ENCODE results near the gene DDN. TPM values are rescaled to one million over a fixed set of nuclear protein-coding genes. Genes with fewer than 3 reads are reported as not detected.

DDN gene
- total RNA-seq, 3 donors from 2014 or later, result under 0.01 to 0.16 TPM; not detected in 1

DNA sequence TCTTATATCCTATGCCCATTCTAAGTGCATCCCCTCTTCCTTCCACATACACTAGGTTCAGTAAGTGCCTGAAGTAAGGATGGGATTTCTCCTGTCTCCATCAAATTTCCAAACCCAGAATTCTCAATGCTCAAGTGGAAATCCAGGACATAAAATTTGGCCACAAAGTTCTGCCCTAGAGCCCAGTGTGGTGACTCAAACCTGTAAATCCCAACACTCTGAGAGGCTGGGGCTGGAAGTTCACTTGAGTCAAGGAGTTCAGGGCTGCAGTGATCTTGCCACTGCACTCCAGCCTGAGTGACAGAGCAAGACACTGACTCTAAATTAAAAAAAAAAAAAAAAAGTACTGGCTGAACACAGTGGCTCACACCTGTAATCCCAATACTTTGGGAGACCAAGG, 37.4 kb downstream of the DDN start:
- H3K27ac ChIP-seq, result no peak overlapping the region
- no peak overlapping the region for H3K4me3 ChIP-seq
- no peaks in the 10 kb centered on the region for H3K27me3 ChIP-seq
- DNase-seq (ENCODE audit: low spot score in 2 of 2), result no peak
- intact Hi-C loops (cut with DNase I; ENCODE audit: low total_unique reads), result no loop called here
- H3K36me3 ChIP-seq, result no peaks in the 10 kb centered on the region
- no peaks in the 10 kb centered on the region for H3K4me1 ChIP-seq
- no peaks in the 10 kb centered on the region for H3K9me3 ChIP-seq
- TF ChIP-seq POLR2A (IDR thresholded peaks at IDR 0.05), result no peak

DNA sequence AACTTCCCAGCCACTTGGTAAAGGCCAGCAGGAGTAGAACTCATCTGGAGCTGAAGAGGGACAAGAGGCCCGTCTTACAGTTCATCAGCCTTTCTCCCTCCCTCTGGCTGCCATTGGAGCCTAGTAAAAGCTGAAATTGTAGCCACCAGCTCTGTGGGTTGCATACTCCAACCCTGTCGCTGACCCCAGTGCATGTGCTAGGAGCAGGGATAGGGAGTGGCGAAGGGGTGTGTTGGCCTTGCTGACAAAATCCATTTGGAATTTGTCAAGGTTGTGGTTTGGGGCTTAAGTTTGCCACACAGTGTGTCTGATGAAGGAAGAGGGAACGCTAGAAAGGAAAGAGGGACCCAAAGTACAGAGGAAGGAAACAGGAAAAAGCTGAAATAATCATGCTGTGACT, 37.8 kb downstream of the DDN start:
- no peak overlapping the region for H3K4me3 ChIP-seq
- no peaks in the 10 kb centered on the region for H3K36me3 ChIP-seq
- no peak for TF ChIP-seq POLR2A (IDR thresholded peaks at IDR 0.05)
- no peak for TF ChIP-seq CTCF (IDR thresholded peaks at IDR 0.05)
- TF ChIP-seq POLR2AphosphoS5 (IDR thresholded peaks at IDR 0.05), result no peak
- no peaks in the 10 kb centered on the region for H3K27me3 ChIP-seq
- no peak overlapping the region for H3K27ac ChIP-seq
- no peaks in the 10 kb centered on the region for H3K4me1 ChIP-seq
- intact Hi-C loops (cut with DNase I; ENCODE audit: low total_unique reads), result no loop called here
- no peaks in the 10 kb centered on the region for H3K9me3 ChIP-seq
- no peak for DNase-seq (ENCODE audit: low spot score in 2 of 2)

DNA sequence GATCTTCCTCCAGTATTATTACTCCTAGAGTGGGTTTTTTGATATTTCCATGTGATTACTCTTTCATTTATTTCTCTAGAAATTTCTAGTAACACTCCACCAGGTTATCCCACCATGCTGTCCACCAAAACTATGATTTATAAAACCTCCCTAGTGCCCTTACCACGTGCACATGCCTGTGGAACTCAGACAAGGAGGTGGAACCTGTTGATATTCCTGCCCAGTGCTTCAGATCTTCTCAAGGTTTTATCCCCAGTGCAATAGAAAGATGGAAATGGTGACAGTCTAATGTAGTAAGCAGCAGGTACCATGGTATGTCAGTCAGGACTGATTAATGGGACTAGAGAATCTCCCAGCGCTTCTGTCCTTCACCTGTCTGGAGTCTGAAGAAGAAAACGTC, 38.3 kb downstream of the DDN start:
- Histone ChIP-seq H3K27me3 (no peaks in the 10 kb centered on the region), H3K9me3 (no peaks in the 10 kb centered on the region), H3K4me3 (no peak overlapping the region), H3K36me3 (no peaks in the 10 kb centered on the region), H3K4me1 (peaks cover 0 to 3% of the 10 kb centered on the region in 2 donors), H3K27ac (no peak overlapping the region)
- intact Hi-C loops (cut with DNase I; ENCODE audit: low total_unique reads), result no loop called here
- no peak for TF ChIP-seq POLR2AphosphoS5 (IDR thresholded peaks at IDR 0.05)
- no peak for TF ChIP-seq POLR2A (IDR thresholded peaks at IDR 0.05)
- TF ChIP-seq CTCF (IDR thresholded peaks at IDR 0.05), result no peak
- DNase-seq (ENCODE audit: low spot score in 2 of 2), result no peak

DNA sequence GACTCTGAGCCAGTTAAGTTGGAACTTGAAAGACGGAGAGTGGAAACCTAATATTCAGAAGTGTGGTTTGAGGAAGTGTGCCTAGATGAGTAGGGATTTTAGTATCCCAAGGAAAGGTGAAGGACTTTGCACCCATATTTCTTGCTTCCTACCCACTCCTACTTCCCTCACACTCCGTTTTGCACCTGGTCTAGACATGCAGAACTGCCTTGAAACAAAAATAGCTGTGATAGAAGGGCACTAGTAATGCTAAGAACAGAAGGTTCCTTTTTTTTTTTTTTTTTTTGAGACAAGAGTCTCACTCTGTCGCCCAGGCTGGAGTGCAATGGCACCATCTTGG, 41.2 kb downstream of the DDN start:
- Histone ChIP-seq H3K27me3 (no peaks in the 10 kb centered on the region), H3K4me1 (peaks cover 0 to 13% of the 10 kb centered on the region in 2 donors), H3K9me3 (no peaks in the 10 kb centered on the region), H3K27ac (peak overlapping the region; percentile 83 to 98), H3K36me3 (no peaks in the 10 kb centered on the region), H3K4me3 (peak overlapping the region; percentile 77 to 99 (median 98))
- TF ChIP-seq POLR2AphosphoS5 (IDR thresholded peaks at IDR 0.05), result no peak
- TF ChIP-seq CTCF (IDR thresholded peaks at IDR 0.05), result no peak
- TF ChIP-seq POLR2A (IDR thresholded peaks at IDR 0.05), result no peak
- intact Hi-C loops (cut with DNase I; ENCODE audit: low total_unique reads), result no loop called here
- DNase-seq (ENCODE audit: low spot score in 2 of 2), result no peak

DNA sequence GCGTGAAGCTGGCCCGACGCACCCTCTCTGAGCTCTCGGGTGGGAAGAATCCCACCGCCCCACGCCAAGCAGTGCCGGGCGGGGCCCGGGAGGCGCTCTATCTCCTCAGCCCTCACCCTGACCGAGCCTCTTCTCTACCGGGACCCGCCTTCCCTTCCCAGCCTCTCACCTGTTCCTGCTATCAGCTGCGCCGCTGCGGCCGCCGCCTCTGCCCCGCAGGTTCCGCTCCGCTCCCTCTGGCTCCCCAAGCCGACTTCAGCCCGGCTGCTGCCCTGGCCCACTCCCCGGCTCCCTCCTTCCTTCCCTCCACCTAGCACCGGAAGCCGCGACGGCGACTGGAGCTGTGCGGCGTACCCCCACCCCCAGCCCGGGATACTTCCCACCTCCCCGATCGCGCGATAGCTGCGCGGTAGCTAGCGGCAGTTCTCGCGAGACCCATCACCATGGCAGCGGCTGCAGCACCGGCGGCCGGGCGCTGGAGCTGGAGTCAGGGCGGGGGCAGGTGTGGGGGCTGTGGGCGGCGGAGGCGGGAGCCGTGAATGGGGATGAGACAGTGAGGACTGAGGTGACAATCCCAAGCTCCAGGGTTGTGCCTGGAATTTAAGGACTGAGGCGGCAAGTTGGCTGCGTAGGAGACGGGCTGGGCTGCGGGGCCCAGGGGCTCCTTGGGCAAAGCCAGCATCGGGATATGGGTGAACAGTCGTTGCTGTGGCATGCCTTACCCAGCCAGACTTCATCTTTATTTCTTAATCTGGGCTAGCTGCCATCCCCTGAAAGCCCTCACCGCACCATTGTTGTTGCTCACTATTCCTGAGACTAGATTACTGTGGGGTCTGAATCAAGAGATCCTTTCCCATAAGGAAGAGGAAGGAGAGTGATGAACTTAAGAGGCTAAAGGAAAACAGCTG, 41.8 kb downstream of the DDN start, which contains the start of gene ARF3:
ARF3 (minus strand) TSS at position 347 of the 908 bp plus-strand sequence. CDS start 16,392 bp downstream, outside the sequence.
- intact Hi-C loops (cut with DNase I; ENCODE audit: low total_unique reads), result no loop called here
- H3K4me1 ChIP-seq, result peaks cover 0 to 13% of the 10 kb centered on the region in 2 donors
- H3K27ac ChIP-seq, result peak within 1 kb of the TSS; percentile 83 to 98
- H3K36me3 ChIP-seq, result no peaks in the 10 kb centered on the region
- peak within 1 kb of the TSS; percentile 77 to 99 (median 98) for H3K4me3 ChIP-seq
- no peaks in the 10 kb centered on the region for H3K27me3 ChIP-seq
- TF ChIP-seq CTCF (IDR thresholded peaks at IDR 0.05), result no peak
- peak; percentile 46 to 82 (median 49) for TF ChIP-seq POLR2AphosphoS5 (IDR thresholded peaks at IDR 0.05)
- TF ChIP-seq POLR2A (IDR thresholded peaks at IDR 0.05), result peak; percentile 63
- H3K9me3 ChIP-seq, result no peaks in the 10 kb centered on the region
- peak; percentile 89 to 94 for DNase-seq (ENCODE audit: low spot score in 2 of 2)
